Neural cell (in vitro differentiated cells): Measurements from ENCODE around the gene RPL13A.

Experiments
- EP300 ChIP-seq: fragments of 450-650 bp; conservative IDR thresholded peaks from 2 replicates; pipeline ENCODE4 v1.6.1; 2014; ENCODE audit warnings: antibody characterized with exemption, mild to moderate bottlenecking, moderate library complexity; ENCODE audit not compliant: poor library complexity, severe bottlenecking
- EZH2 ChIP-seq: fragments of 200-600, 300-800 bp; shearing (Covaris generic), sonication (generic); IDR thresholded peaks from 2 replicates; pipeline ENCODE4 v1.6.1; 2014; ENCODE audit warnings: antibody characterized with exemption, low read length, borderline replicate concordance, mild to moderate bottlenecking; ENCODE audit not compliant: insufficient read depth, poor library complexity, severe bottlenecking
- MXI1 ChIP-seq: fragments of 450-650 bp; conservative IDR thresholded peaks from 2 replicates; pipeline ENCODE4 v1.6.1; 2014; ENCODE audit warnings: antibody characterized with exemption, mild to moderate bottlenecking; ENCODE audit not compliant: poor library complexity, severe bottlenecking
- POLR2AphosphoS5 ChIP-seq: IDR thresholded peaks from 2 replicates; pipeline ENCODE4 v1.6.1; 2012
- RAD21 ChIP-seq: fragments of 450-650 bp; conservative IDR thresholded peaks from 2 replicates; pipeline ENCODE4 v1.6.1; 2014; ENCODE audit warnings: antibody characterized with exemption, mild to moderate bottlenecking, moderate library complexity
- TAF1 ChIP-seq: IDR thresholded peaks from 2 replicates; pipeline ENCODE4 v1.6.1; 2012; ENCODE audit warnings: low read depth
- TF ChIP-seq, protein P1 (sequence below): fragments of 450-650 bp; IDR thresholded peaks from 2 replicates; pipeline ENCODE4 v1.5.1; 2014; ENCODE audit warnings: antibody characterized with exemption, mild to moderate bottlenecking, moderate library complexity; ENCODE audit not compliant: poor library complexity, severe bottlenecking

DNA sequence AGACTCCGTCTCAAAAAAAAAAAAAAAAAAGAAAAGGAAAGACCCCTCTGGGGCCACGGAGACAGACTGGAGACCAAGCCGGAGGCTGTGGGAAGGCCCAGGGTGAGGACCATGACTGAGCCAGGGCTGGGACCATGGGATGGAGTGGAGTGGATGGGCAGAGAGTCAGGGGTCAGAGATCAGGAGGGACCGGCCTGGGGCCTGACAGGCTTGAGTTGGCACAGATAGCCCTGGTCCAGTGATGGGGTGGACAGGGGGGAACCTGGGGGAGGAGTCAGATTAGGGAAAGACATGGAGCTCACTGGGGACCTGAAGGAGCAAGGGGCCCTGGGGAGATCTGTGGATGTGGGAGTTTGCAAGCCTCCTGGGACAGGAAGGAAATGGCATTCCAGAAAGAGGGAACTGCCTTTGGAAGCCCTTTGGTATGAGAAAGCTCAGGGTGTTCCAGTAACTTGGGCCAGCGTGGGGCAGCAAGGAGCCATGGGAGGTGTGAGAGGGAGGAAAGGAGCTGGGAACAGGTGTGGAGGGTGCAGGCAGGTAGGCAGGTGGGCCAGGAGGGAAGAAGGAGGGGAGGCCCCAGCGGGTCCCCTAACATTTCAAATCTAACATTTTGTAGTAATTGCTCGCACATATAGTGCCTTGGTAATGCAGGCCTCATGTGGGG is 6.3 kb upstream of the RPL13A start:
- TF ChIP-seq, protein P1, sequence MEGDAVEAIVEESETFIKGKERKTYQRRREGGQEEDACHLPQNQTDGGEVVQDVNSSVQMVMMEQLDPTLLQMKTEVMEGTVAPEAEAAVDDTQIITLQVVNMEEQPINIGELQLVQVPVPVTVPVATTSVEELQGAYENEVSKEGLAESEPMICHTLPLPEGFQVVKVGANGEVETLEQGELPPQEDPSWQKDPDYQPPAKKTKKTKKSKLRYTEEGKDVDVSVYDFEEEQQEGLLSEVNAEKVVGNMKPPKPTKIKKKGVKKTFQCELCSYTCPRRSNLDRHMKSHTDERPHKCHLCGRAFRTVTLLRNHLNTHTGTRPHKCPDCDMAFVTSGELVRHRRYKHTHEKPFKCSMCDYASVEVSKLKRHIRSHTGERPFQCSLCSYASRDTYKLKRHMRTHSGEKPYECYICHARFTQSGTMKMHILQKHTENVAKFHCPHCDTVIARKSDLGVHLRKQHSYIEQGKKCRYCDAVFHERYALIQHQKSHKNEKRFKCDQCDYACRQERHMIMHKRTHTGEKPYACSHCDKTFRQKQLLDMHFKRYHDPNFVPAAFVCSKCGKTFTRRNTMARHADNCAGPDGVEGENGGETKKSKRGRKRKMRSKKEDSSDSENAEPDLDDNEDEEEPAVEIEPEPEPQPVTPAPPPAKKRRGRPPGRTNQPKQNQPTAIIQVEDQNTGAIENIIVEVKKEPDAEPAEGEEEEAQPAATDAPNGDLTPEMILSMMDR: no peak
- TF ChIP-seq EZH2 (no peak), RAD21 (no peak), EP300 (no peak), MXI1 (no peak), POLR2AphosphoS5 (no peak), TAF1 (no peak)
